Measurements from ENCODE around the gene GRIP2.

The GRIP2 gene

DNA sequence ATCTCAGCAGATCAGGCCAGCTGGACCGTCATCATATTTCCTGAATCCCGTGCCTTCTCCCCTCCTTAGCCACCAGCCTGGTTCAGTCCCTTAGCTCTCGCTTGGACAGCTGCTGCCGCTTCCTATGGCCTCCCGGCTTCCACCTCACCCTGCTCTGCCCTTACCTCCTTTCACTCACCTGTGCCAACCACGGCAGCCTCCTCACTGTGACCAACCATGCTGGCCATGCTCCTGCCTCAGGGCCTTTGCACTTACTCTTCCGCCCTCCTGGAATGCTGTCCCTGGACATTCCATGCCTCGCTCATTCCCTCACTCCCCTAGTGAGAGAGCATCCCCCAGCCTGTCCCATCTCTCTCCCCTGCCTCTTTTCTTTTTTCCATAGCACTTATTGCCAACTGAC lies 19.2 kb downstream of the GRIP2 start:
- TF ChIP-seq CTCF (conservative IDR thresholded peaks at IDR 0.05; ENCODE audit: low read depth) = no peak
- no peak for DNase-seq (ENCODE audit: low spot score)
- CTCF ChIA-PET = no interaction called here
- POLR2A ChIA-PET (ENCODE audit: low non-redundant PET) = no interaction called here
- H3K27ac ChIP-seq = no peak overlapping the region

GRCh38 chr3:14520149-14520548 lies 20.0 kb downstream of the GRIP2 start:
- ChIA-PET CTCF (interaction anchor here (0.6 kb wide), 1 partner anchor 11 kb away, joined by 4 read pairs; no protein-coding TSS in a partner anchor), POLR2A (ENCODE audit: low non-redundant PET) (no interaction called here)

DNA sequence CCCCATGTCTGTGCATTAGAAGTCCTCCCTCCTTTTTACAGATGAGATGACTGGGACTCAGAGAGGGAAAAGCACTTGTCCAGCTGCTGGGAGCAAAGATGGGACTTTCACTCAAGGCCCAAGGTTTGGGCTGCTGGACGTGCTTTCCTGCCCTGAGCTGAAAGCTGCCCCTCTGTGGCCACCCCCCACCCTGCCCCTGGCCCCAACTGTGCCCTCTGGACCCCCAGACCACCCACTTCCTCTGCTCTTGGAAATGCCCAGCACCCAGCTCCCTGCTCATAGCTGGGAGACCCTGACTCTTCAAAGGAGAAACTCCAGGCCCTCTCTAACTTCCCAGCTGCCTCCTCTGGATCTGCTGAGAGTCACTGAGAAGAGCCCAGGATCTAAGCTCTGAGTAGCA lies 20.7 kb downstream of the GRIP2 start:
- ChIA-PET CTCF (no interaction called here), POLR2A (ENCODE audit: low non-redundant PET) (no interaction called here)
- no peak for DNase-seq (ENCODE audit: low spot score)
- no peak for TF ChIP-seq CTCF (conservative IDR thresholded peaks at IDR 0.05; ENCODE audit: low read depth)
- no peak overlapping the region for H3K27ac ChIP-seq

More at GRCh38 chr3:14520149-14520548, 20.0 kb downstream of the GRIP2 start:
- TF ChIP-seq CTCF (conservative IDR thresholded peaks at IDR 0.05; ENCODE audit: low read depth) = no peak
- no peak for DNase-seq (ENCODE audit: low spot score)
- no peak overlapping the region for H3K27ac ChIP-seq

DNA sequence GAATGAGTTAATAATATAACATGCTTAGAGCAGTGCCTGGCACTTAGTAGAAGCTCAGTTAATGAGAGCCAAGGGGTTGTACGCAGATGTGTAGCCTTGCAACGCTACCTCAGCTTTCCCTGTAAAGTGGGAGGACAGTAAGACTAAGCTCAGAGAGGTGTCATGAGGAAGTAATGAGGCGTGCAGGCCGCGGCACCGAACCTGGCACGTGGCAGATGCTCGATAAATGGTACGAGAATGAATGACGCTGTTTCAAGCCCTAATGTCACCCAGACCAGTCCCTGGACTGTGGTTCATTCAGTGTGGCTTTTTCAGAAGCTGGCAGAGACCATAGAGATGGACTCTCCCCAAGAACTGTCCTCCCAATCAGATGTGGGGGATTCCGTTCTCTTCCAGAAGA lies 21.2 kb downstream of the GRIP2 start:
- ChIA-PET CTCF (no interaction called here), POLR2A (ENCODE audit: low non-redundant PET) (no interaction called here)
- DNase-seq (ENCODE audit: low spot score) = no peak
- H3K27ac ChIP-seq = no peak overlapping the region
- no peak for TF ChIP-seq CTCF (conservative IDR thresholded peaks at IDR 0.05; ENCODE audit: low read depth)

GRCh38 chr3:14518432-14518802 lies 21.7 kb downstream of the GRIP2 start:
- no peak for TF ChIP-seq CTCF (conservative IDR thresholded peaks at IDR 0.05; ENCODE audit: low read depth)
- no peak overlapping the region for H3K27ac ChIP-seq
- no peak for DNase-seq (ENCODE audit: low spot score)
- ChIA-PET POLR2A (ENCODE audit: low non-redundant PET) (no interaction called here), CTCF (no interaction called here)

- ChIA-PET POLR2A (ENCODE audit: low non-redundant PET) (no interaction called here), CTCF (no interaction called here)
- TF ChIP-seq CTCF (conservative IDR thresholded peaks at IDR 0.05; ENCODE audit: low read depth) = no peak
- no peak overlapping the region for H3K27ac ChIP-seq
- no peak for DNase-seq (ENCODE audit: low spot score)
Measured at GRCh38 chr3:14517601-14518431, 22.3 kb downstream of the GRIP2 start.
